ENCODE measurements around the gene KRT35. TPM values are rescaled to one million over a fixed set of nuclear protein-coding genes. Genes with fewer than 3 reads are reported as not detected.

KRT35 gene
- total and polyA plus RNA-seq, 4 donors, result not detected

DNA sequence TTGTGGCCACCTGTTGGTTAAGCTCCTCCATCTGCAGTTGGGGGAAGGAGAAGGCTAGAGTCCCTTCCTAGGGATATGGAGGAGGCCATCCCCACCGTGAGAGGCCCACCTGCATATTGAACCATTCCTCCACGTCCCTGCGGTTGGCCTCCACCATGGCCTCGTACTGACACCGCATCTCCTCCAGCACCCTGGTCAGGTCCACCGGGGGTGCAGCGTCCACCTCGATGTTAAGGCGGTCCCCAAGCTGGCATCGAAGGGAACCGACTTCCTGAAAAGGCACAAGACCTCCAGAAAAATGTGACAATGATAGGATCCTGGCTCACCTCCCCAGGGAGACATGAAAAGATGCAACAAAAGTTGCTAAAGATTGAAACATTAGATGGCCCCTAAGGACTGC, 16.8 kb downstream of the KRT35 start:
- Histone ChIP-seq H3K9me3 (ENCODE audit: control insufficient read depth, insufficient read depth, low read length) (no peaks in the 10 kb centered on the region), H3K36me3 (ENCODE audit: control insufficient read depth, insufficient read depth, low read length) (no peaks in the 10 kb centered on the region), H3K27ac (ENCODE audit: low read depth, low read length) (no peak overlapping the region), H3K4me1 (ENCODE audit: control insufficient read depth, insufficient read depth, low read length) (peaks cover 4% of the 10 kb centered on the region), H3K27me3 (ENCODE audit: control insufficient read depth, insufficient read depth, low read length) (no peaks in the 10 kb centered on the region), H3K4me3 (ENCODE audit: low read depth, low read length) (no peak overlapping the region)
- 94% methylated on average over 10 of the region's 11 CpGs for WGBS (ENCODE audit: insufficient coverage)
- DNase-seq (ENCODE audit: low read depth in 4 of 6, low spot score in 6 of 6), result no peak

DNA sequence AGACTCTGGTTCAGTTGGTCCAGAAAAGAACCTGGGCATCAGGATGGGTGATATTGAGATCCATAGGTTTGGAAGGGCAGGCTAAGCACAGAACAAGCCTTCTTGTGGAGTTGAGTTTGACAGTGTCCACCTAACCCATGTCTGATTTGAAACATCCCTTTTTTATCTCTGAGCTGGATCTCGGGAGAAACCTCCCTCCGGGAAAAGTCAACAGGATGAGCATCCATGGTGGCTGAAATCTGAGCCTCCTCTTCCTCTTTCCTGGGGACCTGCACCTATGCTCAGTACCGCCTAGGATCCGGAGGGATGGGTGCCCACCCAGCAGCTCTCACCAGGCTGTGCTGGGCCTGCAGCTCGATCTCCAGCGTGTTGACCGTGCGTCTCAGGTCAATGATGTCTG, 17.2 kb downstream of the KRT35 start:
- no peak overlapping the region for H3K4me3 ChIP-seq (ENCODE audit: low read depth, low read length)
- no peaks in the 10 kb centered on the region for H3K27me3 ChIP-seq (ENCODE audit: control insufficient read depth, insufficient read depth, low read length)
- 97% methylated on average over 8 of the region's 8 CpGs for WGBS (ENCODE audit: insufficient coverage)
- no peak for DNase-seq (ENCODE audit: low read depth in 4 of 6, low spot score in 6 of 6)
- no peaks in the 10 kb centered on the region for H3K9me3 ChIP-seq (ENCODE audit: control insufficient read depth, insufficient read depth, low read length)
- H3K27ac ChIP-seq (ENCODE audit: low read depth, low read length), result no peak overlapping the region
- H3K4me1 ChIP-seq (ENCODE audit: control insufficient read depth, insufficient read depth, low read length), result peaks cover 4% of the 10 kb centered on the region
- H3K36me3 ChIP-seq (ENCODE audit: control insufficient read depth, insufficient read depth, low read length), result no peaks in the 10 kb centered on the region

DNA sequence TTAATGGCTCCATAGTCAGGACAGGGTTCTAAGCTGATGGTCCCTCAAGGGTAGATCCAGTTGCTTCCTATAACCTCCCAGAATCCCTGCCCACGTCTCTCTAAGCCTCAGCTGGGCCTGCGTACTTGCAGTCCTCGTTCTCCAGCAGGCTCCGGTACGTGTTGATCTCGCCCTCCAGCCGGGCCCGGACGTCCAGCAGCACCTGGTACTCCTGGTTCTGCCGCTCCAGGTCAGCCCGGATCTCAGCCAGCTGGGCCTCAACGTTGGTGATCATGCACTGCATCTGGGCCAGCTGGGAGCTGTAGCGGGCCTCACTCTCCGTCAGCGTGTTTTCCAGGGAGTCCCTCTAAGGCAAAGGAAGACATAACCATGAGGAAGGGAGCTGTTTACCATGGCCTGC, 18.2 kb downstream of the KRT35 start:
- Histone ChIP-seq H3K9me3 (ENCODE audit: control insufficient read depth, insufficient read depth, low read length) (no peaks in the 10 kb centered on the region), H3K36me3 (ENCODE audit: control insufficient read depth, insufficient read depth, low read length) (no peaks in the 10 kb centered on the region), H3K4me1 (ENCODE audit: control insufficient read depth, insufficient read depth, low read length) (peaks cover 4% of the 10 kb centered on the region), H3K27me3 (ENCODE audit: control insufficient read depth, insufficient read depth, low read length) (no peaks in the 10 kb centered on the region), H3K27ac (ENCODE audit: low read depth, low read length) (no peak overlapping the region), H3K4me3 (ENCODE audit: low read depth, low read length) (no peak overlapping the region)
- DNase-seq (ENCODE audit: low read depth in 4 of 6, low spot score in 6 of 6), result no peak
- WGBS (ENCODE audit: insufficient coverage), result 81% methylated on average over 15 of the region's 15 CpGs

DNA sequence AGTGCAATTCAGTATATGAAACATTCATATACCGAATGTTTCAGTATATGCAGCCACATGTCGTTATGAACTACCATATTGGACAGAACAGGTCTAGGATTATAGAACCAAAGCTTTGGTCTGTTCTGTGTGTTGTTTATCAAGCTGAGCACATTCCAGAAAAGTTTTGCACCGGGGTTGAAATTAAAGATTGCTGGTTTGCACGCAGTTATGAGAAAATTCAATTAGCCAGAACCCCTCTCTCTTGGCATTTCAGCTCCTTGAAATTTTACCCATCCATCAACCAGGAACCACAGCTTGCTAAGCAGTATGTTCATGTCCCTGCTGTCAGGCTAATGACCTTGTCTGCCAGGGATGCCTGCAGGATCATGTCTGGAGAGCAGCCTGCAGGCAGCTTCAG, 23.3 kb downstream of the KRT35 start:
- DNase-seq (ENCODE audit: low read depth in 4 of 6, low spot score in 6 of 6), result peak in 2 of 6 donors; percentile 13 to 74
- 86% methylated on average over 2 of the region's 4 CpGs for WGBS (ENCODE audit: insufficient coverage)
- H3K36me3 ChIP-seq (ENCODE audit: control insufficient read depth, insufficient read depth, low read length), result no peaks in the 10 kb centered on the region
- no peak overlapping the region for H3K27ac ChIP-seq (ENCODE audit: low read depth, low read length)
- H3K4me3 ChIP-seq (ENCODE audit: low read depth, low read length), result no peak overlapping the region
- peaks cover 4% of the 10 kb centered on the region for H3K4me1 ChIP-seq (ENCODE audit: control insufficient read depth, insufficient read depth, low read length)
- no peaks in the 10 kb centered on the region for H3K9me3 ChIP-seq (ENCODE audit: control insufficient read depth, insufficient read depth, low read length)
- H3K27me3 ChIP-seq (ENCODE audit: control insufficient read depth, insufficient read depth, low read length), result no peaks in the 10 kb centered on the region

DNA sequence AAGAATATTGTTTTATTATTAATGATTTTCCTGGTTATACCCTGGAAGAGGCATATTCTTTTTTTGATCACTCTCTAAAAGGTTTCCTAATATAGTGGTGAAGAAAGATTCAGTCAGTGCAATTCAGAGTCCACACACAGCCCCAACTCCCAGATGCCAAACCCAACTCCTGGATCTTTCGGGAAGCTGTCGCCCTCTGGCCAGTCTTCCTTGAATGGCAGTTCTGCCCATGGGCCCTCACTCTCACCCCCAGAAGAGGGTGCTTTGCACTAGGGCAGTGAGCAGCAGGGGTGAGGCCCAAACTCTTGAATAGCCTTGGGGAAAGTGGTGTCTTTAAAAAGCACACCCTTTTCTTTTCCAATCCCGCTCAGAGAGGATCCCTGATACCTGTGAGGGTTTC, 24.7 kb downstream of the KRT35 start:
- Histone ChIP-seq H3K27ac (ENCODE audit: low read depth, low read length) (no peak overlapping the region), H3K27me3 (ENCODE audit: control insufficient read depth, insufficient read depth, low read length) (no peaks in the 10 kb centered on the region), H3K9me3 (ENCODE audit: control insufficient read depth, insufficient read depth, low read length) (no peaks in the 10 kb centered on the region), H3K4me3 (ENCODE audit: low read depth, low read length) (no peak overlapping the region), H3K36me3 (ENCODE audit: control insufficient read depth, insufficient read depth, low read length) (no peaks in the 10 kb centered on the region), H3K4me1 (ENCODE audit: control insufficient read depth, insufficient read depth, low read length) (peaks cover 4% of the 10 kb centered on the region)
- no peak for DNase-seq (ENCODE audit: low read depth in 4 of 6, low spot score in 6 of 6)
- no CpG with 5 or more reads among the region's 3 CpGs for WGBS (ENCODE audit: insufficient coverage)

DNA sequence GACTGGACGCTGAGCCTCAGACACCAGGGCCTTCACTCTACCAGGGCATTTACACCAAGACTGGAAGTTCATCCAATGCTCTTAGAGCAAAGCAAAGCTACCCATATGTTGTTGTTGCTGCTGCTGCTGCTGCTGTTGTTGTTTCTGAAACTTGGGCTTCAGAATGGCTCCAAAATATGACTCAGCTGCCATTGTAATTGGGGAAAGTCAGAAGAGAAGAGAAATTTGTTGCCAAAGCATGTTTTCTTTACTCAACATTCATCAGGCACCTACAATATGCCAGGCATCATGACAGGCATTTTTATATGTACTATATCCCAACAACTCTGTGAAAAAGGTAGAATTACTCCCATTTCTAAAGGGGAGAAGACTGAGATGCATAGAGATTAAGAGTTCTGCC, 25.7 kb downstream of the KRT35 start:
- no CpG with 5 or more reads among the region's 1 CpG for WGBS (ENCODE audit: insufficient coverage)
- no peaks in the 10 kb centered on the region for H3K27me3 ChIP-seq (ENCODE audit: control insufficient read depth, insufficient read depth, low read length)
- no peak for DNase-seq (ENCODE audit: low read depth in 4 of 6, low spot score in 6 of 6)
- no peak overlapping the region for H3K27ac ChIP-seq (ENCODE audit: low read depth, low read length)
- no peaks in the 10 kb centered on the region for H3K9me3 ChIP-seq (ENCODE audit: control insufficient read depth, insufficient read depth, low read length)
- peaks cover 4% of the 10 kb centered on the region for H3K4me1 ChIP-seq (ENCODE audit: control insufficient read depth, insufficient read depth, low read length)
- no peak overlapping the region for H3K4me3 ChIP-seq (ENCODE audit: low read depth, low read length)
- H3K36me3 ChIP-seq (ENCODE audit: control insufficient read depth, insufficient read depth, low read length), result no peaks in the 10 kb centered on the region

DNA sequence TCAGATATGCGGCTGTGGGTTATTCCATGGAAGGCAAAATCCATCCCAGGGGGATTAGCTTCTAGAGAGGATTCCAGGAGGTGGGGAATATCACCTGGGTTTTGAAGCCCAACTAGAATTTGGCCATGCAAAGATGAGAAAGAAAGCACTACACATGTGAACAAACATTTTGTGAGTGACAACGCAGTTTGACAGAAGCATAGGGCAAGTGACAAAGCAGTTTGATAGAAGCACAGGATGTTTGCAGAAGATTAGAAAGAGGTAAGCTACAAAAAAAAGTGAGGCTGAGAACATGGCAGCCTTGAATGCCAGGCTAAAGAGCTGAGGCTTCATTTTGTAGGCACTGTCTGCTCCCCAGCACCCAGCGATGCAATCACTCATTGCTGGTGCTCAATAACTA, 27.9 kb downstream of the KRT35 start:
- Histone ChIP-seq H3K36me3 (ENCODE audit: control insufficient read depth, insufficient read depth, low read length) (no peaks in the 10 kb centered on the region), H3K9me3 (ENCODE audit: control insufficient read depth, insufficient read depth, low read length) (no peaks in the 10 kb centered on the region), H3K27me3 (ENCODE audit: control insufficient read depth, insufficient read depth, low read length) (no peaks in the 10 kb centered on the region), H3K4me1 (ENCODE audit: control insufficient read depth, insufficient read depth, low read length) (no peaks in the 10 kb centered on the region), H3K27ac (ENCODE audit: low read depth, low read length) (no peak overlapping the region), H3K4me3 (ENCODE audit: low read depth, low read length) (no peak overlapping the region)
- DNase-seq (ENCODE audit: low read depth in 4 of 6, low spot score in 6 of 6), result no peak
- 94% methylated on average over 2 of the region's 3 CpGs for WGBS (ENCODE audit: insufficient coverage)

DNA sequence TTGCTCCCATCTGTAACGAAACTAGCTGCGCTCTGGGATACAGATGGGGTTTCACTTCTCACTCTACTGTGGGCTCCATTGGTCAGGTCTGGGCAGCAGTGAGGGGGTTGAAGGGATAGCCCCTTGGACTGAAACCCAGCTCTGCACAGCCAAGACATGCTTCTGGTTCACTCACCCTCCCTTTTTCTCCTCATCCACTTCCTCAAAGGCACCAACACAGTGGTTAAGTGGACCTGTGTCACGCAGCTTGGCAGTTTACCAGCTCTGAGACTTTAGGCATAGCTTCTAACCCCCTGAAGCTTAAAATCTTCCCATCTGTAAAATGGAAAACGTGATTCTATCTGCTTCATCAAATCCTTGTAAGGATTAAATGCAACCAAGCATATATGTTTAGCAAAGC, 28.7 kb downstream of the KRT35 start:
- H3K4me3 ChIP-seq (ENCODE audit: low read depth, low read length), result no peak overlapping the region
- no peak for DNase-seq (ENCODE audit: low read depth in 4 of 6, low spot score in 6 of 6)
- no peaks in the 10 kb centered on the region for H3K4me1 ChIP-seq (ENCODE audit: control insufficient read depth, insufficient read depth, low read length)
- H3K27ac ChIP-seq (ENCODE audit: low read depth, low read length), result no peak overlapping the region
- no peaks in the 10 kb centered on the region for H3K36me3 ChIP-seq (ENCODE audit: control insufficient read depth, insufficient read depth, low read length)
- 89% methylated on average over 3 of the region's 4 CpGs for WGBS (ENCODE audit: insufficient coverage)
- H3K27me3 ChIP-seq (ENCODE audit: control insufficient read depth, insufficient read depth, low read length), result no peaks in the 10 kb centered on the region
- no peaks in the 10 kb centered on the region for H3K9me3 ChIP-seq (ENCODE audit: control insufficient read depth, insufficient read depth, low read length)

DNA sequence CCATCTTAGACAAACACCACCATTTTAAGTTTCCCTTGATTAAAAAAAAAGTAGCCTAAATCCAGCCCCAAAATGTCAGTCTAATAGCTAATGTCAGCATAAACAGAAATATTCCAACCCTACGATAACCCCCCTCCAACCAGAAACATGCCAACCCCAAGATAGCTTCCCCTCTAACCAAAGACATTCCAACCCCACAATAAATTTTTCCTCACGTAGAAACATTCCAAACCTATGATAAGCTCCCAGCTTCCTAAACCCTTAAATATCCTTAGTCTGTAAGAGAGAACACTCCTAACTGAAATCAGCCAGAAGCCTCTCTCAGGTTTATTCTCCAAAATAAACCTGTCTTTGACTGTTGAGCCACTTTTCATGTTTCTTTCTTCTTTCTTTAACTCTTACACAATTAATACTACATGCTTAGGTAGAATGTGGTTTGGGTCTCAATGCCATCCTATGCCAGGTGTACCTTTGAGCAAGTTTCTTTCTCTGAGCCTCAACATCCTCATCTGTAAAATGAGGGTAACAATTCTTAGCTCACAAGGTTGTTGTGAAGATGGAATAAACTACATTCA, 29.7 kb downstream of the KRT35 start:
- 100% methylated on average over 2 of the region's 2 CpGs for WGBS (ENCODE audit: insufficient coverage)
- no peak overlapping the region for H3K27ac ChIP-seq (ENCODE audit: low read depth, low read length)
- H3K36me3 ChIP-seq (ENCODE audit: control insufficient read depth, insufficient read depth, low read length), result no peaks in the 10 kb centered on the region
- no peaks in the 10 kb centered on the region for H3K4me1 ChIP-seq (ENCODE audit: control insufficient read depth, insufficient read depth, low read length)
- H3K27me3 ChIP-seq (ENCODE audit: control insufficient read depth, insufficient read depth, low read length), result no peaks in the 10 kb centered on the region
- no peak overlapping the region for H3K4me3 ChIP-seq (ENCODE audit: low read depth, low read length)
- H3K9me3 ChIP-seq (ENCODE audit: control insufficient read depth, insufficient read depth, low read length), result no peaks in the 10 kb centered on the region
- no peak for DNase-seq (ENCODE audit: low read depth in 4 of 6, low spot score in 6 of 6)

DNA sequence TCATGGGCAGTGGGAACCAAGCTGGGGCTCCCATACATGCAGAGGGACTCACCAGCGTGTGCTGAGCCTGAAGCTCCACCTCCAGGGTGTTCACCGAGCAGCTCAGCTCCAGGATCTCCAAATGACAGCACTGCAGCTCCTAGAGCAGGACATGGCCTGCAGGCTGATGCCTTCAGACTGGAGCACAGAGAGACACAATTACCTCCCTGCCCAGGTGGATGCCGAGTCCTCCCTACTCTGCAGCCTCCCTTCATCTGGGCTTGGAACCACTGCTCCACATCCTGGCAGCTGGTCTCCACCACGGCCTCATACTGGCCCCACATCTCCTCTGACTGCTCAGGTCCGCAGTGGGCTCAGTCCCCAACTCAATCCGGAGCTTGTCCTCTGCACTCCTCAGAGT, 31.9 kb downstream of the KRT35 start:
- H3K27me3 ChIP-seq (ENCODE audit: control insufficient read depth, insufficient read depth, low read length), result no peaks in the 10 kb centered on the region
- H3K4me3 ChIP-seq (ENCODE audit: low read depth, low read length), result no peak overlapping the region
- H3K36me3 ChIP-seq (ENCODE audit: control insufficient read depth, insufficient read depth, low read length), result no peaks in the 10 kb centered on the region
- H3K4me1 ChIP-seq (ENCODE audit: control insufficient read depth, insufficient read depth, low read length), result no peaks in the 10 kb centered on the region
- DNase-seq (ENCODE audit: low read depth in 4 of 6, low spot score in 6 of 6), result no peak
- no peaks in the 10 kb centered on the region for H3K9me3 ChIP-seq (ENCODE audit: control insufficient read depth, insufficient read depth, low read length)
- 79% methylated on average over 6 of the region's 6 CpGs for WGBS (ENCODE audit: insufficient coverage)
- no peak overlapping the region for H3K27ac ChIP-seq (ENCODE audit: low read depth, low read length)

Measured in spinal cord (tissue), 10 donors.